Right ventricle myocardium superior (tissue), 1 donor: Measurements from ENCODE around the gene POLR1H. TPM values are rescaled to one million over a fixed set of nuclear protein-coding genes. Genes with fewer than 3 reads are reported as not detected.
"Not testable (repeated sequence)": the region's sequence is repeated elsewhere in the genome, so short reads cannot be mapped to it uniquely, and the experiment has no call there.

ENCODE experiments used
- ATAC-seq: fragments of 200-7000 bp; cut with Tn5 transposase; one replicate; pipeline ENCODE4 v1.9.1; 2020; ENCODE audit warnings: mild to moderate bottlenecking; ENCODE audit not compliant: poor library complexity
- DNase-seq: peaks from one replicate; pipeline ENCODE4 v3.0.0-alpha.2; 2020
- intact Hi-C: fragments of 100-400 bp; cut with DNase I; formaldehyde crosslinking; loops from one replicate; pipeline ENCODE4 v1.11.2; 2022
- long read RNA-seq: library from polyadenylated mRNA; unstranded; transcript quantifications from one replicate; pipeline ENCODE4 v2.0.0, GENCODE V29; 2021
- total RNA-seq: library from RNA; stranded (reverse); fragmentation: NEBNext Ultra II Directional; extraction: Animal tissue kit (Norgen Biotek cat#: 25700); gene quantifications from one replicate; pipeline ENCODE4 v1.2.1, GENCODE V29; 2021
- donor health status: DM: no; HTN: yes; CAD: no; lungs with severe emphysema.

Gene POLR1H
- total RNA-seq = 12.2 TPM
- long read RNA-seq, partial matches to known transcripts = 0 of 5 reads
- long read RNA-seq, other reads (novel, unspliced or antisense) = 0 of 5 reads

- peak; percentile 99 for ATAC-seq
- intact Hi-C loops = no loop called here
- peak; percentile 94 for DNase-seq
These were observed at the start of gene POLR1H for GRCh38 chr6:30061092-30061857. POLR1H (plus strand) TSS chr6:30061265; CDS start chr6:30061525, 260 bp downstream.

GRCh38 chr6:30013291-30013922, 47.7 kb upstream of the POLR1H start:
- DNase-seq = no peak
- peak; percentile 65 for ATAC-seq
- intact Hi-C loops = loop anchor here (2.0 to 10.0 kb wide), 2 partner anchors 165 to 309 kb away; no protein-coding TSS in a partner anchor

GRCh38 chr6:30019819-30020218, 41.2 kb upstream of the POLR1H start:
- intact Hi-C loops = loop anchor here (10.0 kb wide), 1 partner anchor 315 kb away; no protein-coding TSS in a partner anchor

GRCh38 chr6:30020626-30021025, 40.4 kb upstream of the POLR1H start:
- DNase-seq (no peak), ATAC-seq (no peak)
- intact Hi-C loops = no loop called here

More at GRCh38 chr6:30019819-30020218, 41.2 kb upstream of the POLR1H start:
- no peak for ATAC-seq
- no peak for DNase-seq

- DNase-seq (no peak), ATAC-seq (no peak)
- intact Hi-C loops = no loop called here
These were observed 38.9 kb upstream of the POLR1H start for GRCh38 chr6:30022189-30022588.

- ATAC-seq, intact Hi-C loops, DNase-seq: not testable (repeated sequence)
These were observed 38.4 kb upstream of the POLR1H start for GRCh38 chr6:30022712-30023111.

- no peak for ATAC-seq
- DNase-seq = no peak
- intact Hi-C loops = no loop called here
These were observed 35.9 kb upstream of the POLR1H start for GRCh38 chr6:30025186-30025585.

- intact Hi-C loops = no loop called here
- ATAC-seq = no peak
- DNase-seq = no peak
These were observed 31.5 kb upstream of the POLR1H start for GRCh38 chr6:30029588-30029987.

GRCh38 chr6:30031381-30031780, 29.7 kb upstream of the POLR1H start:
- intact Hi-C loops = no loop called here
- DNase-seq = no peak
- no peak for ATAC-seq

GRCh38 chr6:30033440-30033839, 27.6 kb upstream of the POLR1H start:
- DNase-seq, intact Hi-C loops, ATAC-seq: not testable (repeated sequence)

GRCh38 chr6:30035784-30036183, 25.3 kb upstream of the POLR1H start:
- intact Hi-C loops = no loop called here

GRCh38 chr6:30037182-30037788, 23.8 kb upstream of the POLR1H start:
- DNase-seq = no peak
- intact Hi-C loops = no loop called here
- ATAC-seq = no peak

More at GRCh38 chr6:30035784-30036183, 25.3 kb upstream of the POLR1H start:
- DNase-seq = no peak
- no peak for ATAC-seq

- no peak for DNase-seq
- ATAC-seq = no peak
- intact Hi-C loops = no loop called here
These were observed 19.8 kb upstream of the POLR1H start for GRCh38 chr6:30041221-30041620.

- no peak for ATAC-seq
These were observed 19.2 kb upstream of the POLR1H start for GRCh38 chr6:30041821-30042220.

GRCh38 chr6:30042476-30042875, 18.6 kb upstream of the POLR1H start:
- ATAC-seq (no peak), DNase-seq (no peak)
- intact Hi-C loops = no loop called here

More at GRCh38 chr6:30041821-30042220, 19.2 kb upstream of the POLR1H start:
- intact Hi-C loops = no loop called here
- no peak for DNase-seq

GRCh38 chr6:30042914-30043313, 18.2 kb upstream of the POLR1H start:
- intact Hi-C loops = no loop called here
- DNase-seq (no peak), ATAC-seq (no peak)

GRCh38 chr6:30043744-30044143, 17.3 kb upstream of the POLR1H start:
- no peak for ATAC-seq
- intact Hi-C loops = no loop called here
- no peak for DNase-seq

GRCh38 chr6:30044630-30045029, 16.4 kb upstream of the POLR1H start:
- intact Hi-C loops = no loop called here
- no peak for ATAC-seq

GRCh38 chr6:30047220-30047619, 13.8 kb upstream of the POLR1H start:
- no peak for ATAC-seq
- intact Hi-C loops = no loop called here

More at GRCh38 chr6:30044630-30045029, 16.4 kb upstream of the POLR1H start:
- DNase-seq = no peak

More at GRCh38 chr6:30047220-30047619, 13.8 kb upstream of the POLR1H start:
- no peak for DNase-seq
